K562 (cell line): Measurements from ENCODE around the gene FUCA2. TPM values are rescaled to one million over a fixed set of nuclear protein-coding genes. Genes with fewer than 3 reads are reported as not detected.

Experiments used
- ARID3A ChIP-seq: IDR thresholded peaks from 2 replicates; pipeline ENCODE4 v1.6.1; 2012; ENCODE audit warnings: low read depth, low read length, improper control_type of control experiment, borderline replicate concordance
- ATF6 ChIP-seq: sonication (generic); formaldehyde crosslinking; IDR thresholded peaks from 2 replicates; pipeline ENCODE4 v1.4.0; 2020; ENCODE audit warnings: mild to moderate bottlenecking, missing genetic modification reagents
- BRF2 ChIP-seq: IDR thresholded peaks from 3 replicates; pipeline ENCODE4 v1.6.1; 2011; ENCODE audit warnings: borderline replicate concordance, mild to moderate bottlenecking; ENCODE audit not compliant: insufficient read length, insufficient read depth
- DNMT1 ChIP-seq: fragments of 450-650 bp; IDR thresholded peaks from 2 replicates; pipeline ENCODE4 v1.6.1; 2016; ENCODE audit warnings: antibody characterized with exemption, mild to moderate bottlenecking
- ETV6 ChIP-seq, 3 experiments: fragments of 150-350 bp in 1 of 3; sonication (generic) in 1 of 3; formaldehyde crosslinking in 1 of 3; IDR thresholded peaks; 2 replicates each; pipeline versions ENCODE4 v1.6.1 to v1.8.0; 2014 to 2022; ENCODE audit warnings: borderline replicate concordance in 2 of 3, low read depth in 2 of 3, antibody characterized with exemption in 1 of 3, low read length in 1 of 3, mild to moderate bottlenecking in 1 of 3, missing genetic modification reagents in 1 of 3
- HOMEZ ChIP-seq: fragments of 250-450 bp; sonication (Bioruptor Pico); IDR thresholded peaks from 2 replicates; pipeline ENCODE4 v1.4.0; 2020; ENCODE audit warnings: mild to moderate bottlenecking, moderate library complexity
- PURB ChIP-seq: sonication (generic); formaldehyde crosslinking; IDR thresholded peaks from 2 replicates; pipeline ENCODE4 v1.9.0; 2021; ENCODE audit warnings: low read depth, mild to moderate bottlenecking, missing genetic modification reagents
- RCOR1 ChIP-seq, 2 experiments: IDR thresholded peaks; 2 replicates each; pipeline ENCODE4 v1.6.1; 2012; ENCODE audit warnings: low read depth in 2 of 2, low read length in 2 of 2, borderline replicate concordance in 1 of 2, improper control_type of control experiment in 1 of 2
- TAF9B ChIP-seq: fragments of 450-650 bp; IDR thresholded peaks from 2 replicates; pipeline ENCODE4 v1.6.1; 2018; ENCODE audit warnings: mild to moderate bottlenecking; ENCODE audit not compliant: partially characterized antibody
- TCFL5 ChIP-seq: fragments of 250-450 bp; sonication (Bioruptor Pico); conservative IDR thresholded peaks from 2 replicates; pipeline ENCODE4 v1.6.1; 2021; ENCODE audit warnings: mild to moderate bottlenecking, moderate library complexity, matching md5 sums
- UBTF ChIP-seq, 2 experiments: IDR thresholded peaks; 2 replicates each; pipeline ENCODE4 v1.6.1; 2012; ENCODE audit warnings: improper control_type of control experiment in 2 of 2, low read depth in 2 of 2, low read length in 2 of 2, borderline replicate concordance in 1 of 2
- VEZF1 ChIP-seq: fragments of 200-800 bp; sonication (Bioruptor generic); IDR thresholded peaks from 2 replicates; pipeline ENCODE4 v1.6.1; 2017; ENCODE audit warnings: missing genetic modification characterization, missing compliant biosample characterization
- ZNF12 ChIP-seq: sonication (generic); formaldehyde crosslinking; IDR thresholded peaks from 2 replicates; pipeline ENCODE4 v1.4.0; 2020; ENCODE audit warnings: mild to moderate bottlenecking, missing genetic modification reagents
- polyA plus RNA-seq, 8 experiments: library from polyadenylated mRNA; depleted of rRNA in 4 of 8; stranded (reverse) in 5 of 8; unstranded in 3 of 8; fragments of >200 nt; fragmentation: Nextera tagmentation in 2 of 8; fragmentation: Illumina TruSeq in 1 of 8; extraction: Ambion mirVana in 2 of 8; extraction: Trizol in 1 of 8; gene quantifications; 2 replicates each; pipeline versions ENCODE4 v1.2.1 to v1.2.3, GENCODE V29; 2011 to 2014; ENCODE audit warnings: inconsistent platforms in 1 of 8, missing spikeins in 1 of 8
- total RNA-seq, 7 experiments: library from RNA; depleted of rRNA in 6 of 7; stranded (reverse); fragments of >200 nt in 6 of 7; fragmentation: Illumina TruSeq in 2 of 7; extraction: Trizol in 2 of 7; gene quantifications; 2 replicates each; pipeline versions ENCODE4 v1.2.1 to v1.2.3, GENCODE V29; 2011 to 2021; ENCODE audit warnings: low replicate concordance in 1 of 7

Gene FUCA2
- total and polyA plus RNA-seq, 9 of the 15 experiments (the other 6 are each of a cell fraction or from before 2014, with no cell fraction given), result 20.6 to 112 (median 79.3) TPM

- TF ChIP-seq ATF6 (CRISPR knock-in tag) (peak; percentile 96; the same call in 1 of the 2 replicates), ZNF12 (CRISPR knock-in tag) (peak; percentile 88), DNMT1 (no peak), TAF9B (peak; percentile 80), VEZF1 (CRISPR knock-in tag) (peak; percentile 67; the same call in 1 of the 2 replicates), BRF2 (no peak), ETV6 (IDR thresholded peaks at IDR 0.05; ENCODE audit: borderline replicate concordance in 1 of 2, low read depth in 2 of 2, low read length in 1 of 2) (no peak; a peak in 1 of 4 replicates), ETV6 (CRISPR knock-in tag; IDR thresholded peaks at IDR 0.05; ENCODE audit: borderline replicate concordance) (peak; percentile 87; the same call in 1 of the 2 replicates), HOMEZ (no peak), UBTF (IDR thresholded peaks at IDR 0.05; ENCODE audit: borderline replicate concordance in 1 of 2, low read depth in 2 of 2, low read length in 2 of 2) (peak; percentile 62 to 71; a peak in 3 of 4 replicates), ARID3A (no peak), PURB (no peak), RCOR1 (IDR thresholded peaks at IDR 0.05; ENCODE audit: borderline replicate concordance in 1 of 2, low read depth in 2 of 2, low read length in 2 of 2) (peak in 1 of 2 experiments; percentile 78; a peak in 2 of 4 replicates), TCFL5 (no peak)
These were observed at the start of gene FUCA2 (continued) for GRCh38 chr6:143510991-143511891.
